HG03457 (cell line): ENCODE data around the gene FGGY.
"Not testable (repeated sequence)": the region's sequence is repeated elsewhere in the genome, so short reads cannot be mapped to it uniquely, and the experiment has no call there.

ENCODE experiments used
- ATAC-seq: cut with Tn5 transposase; IDR thresholded peaks from one replicate; pipeline ENCODE4 v1.9.1; 2021; ENCODE audit warnings: moderate number of reproducible peaks; ENCODE audit not compliant: unreplicated experiment

FGGY gene

GRCh38 chr1:59609245-59609644 is 312.4 kb downstream of the FGGY start:
- ATAC-seq: no peak

DNA sequence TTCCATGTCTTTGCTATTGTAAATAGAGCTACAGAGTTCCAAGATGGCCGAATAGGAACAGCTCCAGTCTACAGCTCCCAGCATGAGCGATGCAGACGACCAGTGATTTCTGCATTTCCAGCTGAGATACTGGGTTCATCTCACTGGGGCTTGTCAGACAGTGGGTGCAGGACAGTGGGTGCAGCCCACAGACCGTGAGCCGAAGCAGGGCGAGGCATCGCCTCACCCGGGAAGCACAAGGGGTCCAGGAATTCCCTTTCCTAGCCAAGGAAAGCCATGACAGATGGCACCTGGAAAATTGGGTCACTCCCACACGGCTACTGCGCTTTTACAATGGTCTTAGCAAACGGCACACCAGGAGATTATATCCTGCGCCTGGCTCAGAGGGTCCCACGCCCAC is 313.6 kb downstream of the FGGY start:
- not testable (repeated sequence) for ATAC-seq

DNA sequence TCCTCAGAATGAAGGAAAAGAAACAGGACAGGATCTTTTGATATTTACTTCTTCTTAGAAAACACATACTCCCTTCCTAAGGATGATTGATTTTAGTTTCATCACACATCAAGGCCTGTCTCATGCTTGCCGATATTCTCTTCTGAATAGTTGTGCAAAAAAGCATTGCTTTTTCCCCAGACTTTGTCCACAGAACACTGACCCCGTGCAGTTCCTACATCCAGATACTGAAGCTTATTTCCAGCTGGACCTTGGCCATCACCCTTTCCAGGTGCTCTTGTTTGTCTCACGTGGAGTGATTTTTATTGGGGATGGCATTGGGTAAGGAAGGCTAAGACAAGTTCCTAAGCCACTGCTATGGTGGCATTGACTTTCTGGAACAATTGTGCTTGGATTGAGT is 320.5 kb downstream of the FGGY start:
- ATAC-seq: no peak

GRCh38 chr1:59619557-59619956 is 322.7 kb downstream of the FGGY start:
- ATAC-seq: no peak

DNA sequence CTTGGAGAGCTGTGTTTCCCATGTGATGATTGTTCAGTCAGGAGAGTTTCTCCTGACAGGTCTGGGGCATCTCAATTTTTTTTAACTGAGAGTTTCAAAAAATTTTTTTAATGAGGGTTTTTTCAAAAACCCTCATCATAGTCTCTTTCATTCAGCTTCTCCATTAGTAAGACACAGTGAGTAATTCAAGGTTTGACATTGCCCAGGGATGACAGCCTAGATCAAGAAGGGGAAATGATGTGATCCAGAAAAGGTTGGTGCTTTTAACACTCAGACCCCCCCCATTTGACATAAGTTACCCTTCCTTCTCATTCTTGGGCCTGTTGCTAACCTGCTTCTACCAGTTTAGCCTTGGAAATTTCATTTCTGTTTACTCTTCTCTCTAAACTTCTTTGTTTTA is 328.5 kb downstream of the FGGY start:
- ATAC-seq: no peak

DNA sequence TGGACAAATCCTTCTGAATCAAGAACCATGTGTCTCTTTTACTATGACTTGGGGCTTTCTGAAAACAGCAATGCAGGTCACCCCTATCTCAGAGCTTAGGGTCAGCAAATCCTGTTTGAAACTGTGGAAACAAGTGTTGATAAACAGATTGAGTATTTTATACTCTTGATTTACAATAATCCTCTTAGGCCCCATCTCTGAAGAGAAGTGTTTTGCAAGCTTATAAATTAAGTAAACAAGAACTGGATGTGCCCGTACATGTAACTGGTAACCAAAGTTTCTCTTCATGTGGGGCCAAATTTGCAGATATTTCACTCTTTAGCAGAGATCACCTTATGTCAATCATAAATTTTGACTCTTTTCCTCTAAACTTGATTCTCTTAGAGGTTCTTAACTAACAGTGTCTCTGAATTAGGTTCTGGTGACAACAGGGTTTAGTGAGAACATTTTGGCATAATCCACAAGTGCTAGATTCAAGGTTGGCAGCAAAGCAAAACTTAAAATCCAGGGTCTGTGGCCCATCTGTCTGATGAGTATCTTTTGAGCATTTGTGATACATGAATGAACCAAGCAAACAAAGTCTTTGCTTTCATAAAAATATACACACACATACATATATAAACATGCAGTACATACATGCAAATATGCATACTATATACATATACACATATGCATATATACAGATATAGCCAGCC is 334.8 kb downstream of the FGGY start:
- ATAC-seq: no peak

GRCh38 chr1:59635097-59635496 is 338.2 kb downstream of the FGGY start:
- no peak for ATAC-seq

DNA sequence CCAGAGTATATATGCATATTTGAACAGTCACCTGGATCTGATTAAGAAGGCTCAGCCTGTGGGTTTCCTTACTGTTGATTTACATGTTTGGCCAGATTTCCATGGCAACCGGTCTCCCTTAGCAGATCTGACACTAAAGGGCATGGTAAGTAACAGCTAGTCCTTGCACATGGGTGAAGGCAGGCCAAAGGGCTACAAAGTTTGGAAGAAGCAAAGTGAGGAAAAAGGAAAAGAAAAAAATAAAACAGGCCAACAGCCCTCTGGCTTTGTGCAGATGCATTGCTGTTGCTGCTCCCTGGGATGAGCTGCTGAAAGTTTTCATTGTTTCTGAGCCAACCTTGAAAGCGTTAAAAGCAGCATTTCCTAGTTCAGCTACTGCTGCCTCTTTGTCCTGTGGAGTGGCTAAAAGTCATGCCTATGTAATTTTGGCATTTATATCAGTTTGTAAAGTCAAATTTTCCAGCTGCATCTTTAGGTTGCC is 341.4 kb downstream of the FGGY start:
- no peak for ATAC-seq

DNA sequence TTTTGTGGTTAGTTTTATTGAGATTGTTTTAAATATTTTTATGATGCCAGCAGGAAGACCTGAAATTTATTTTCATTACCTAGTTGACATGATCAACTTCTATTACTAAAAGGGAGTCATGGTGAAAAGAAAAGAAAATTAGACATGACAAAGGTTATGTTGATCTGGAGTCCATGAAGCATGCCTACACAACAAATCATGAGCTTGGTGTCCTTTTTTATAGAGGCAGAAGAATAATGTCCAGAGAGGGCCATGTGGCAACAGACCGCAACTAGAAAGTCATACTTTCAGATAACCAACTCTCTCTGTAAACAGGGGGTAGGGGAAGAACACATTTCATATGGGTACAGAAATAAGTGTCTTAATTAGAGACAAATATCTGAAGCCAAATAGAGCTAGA is 342.4 kb downstream of the FGGY start:
- ATAC-seq: no peak

DNA sequence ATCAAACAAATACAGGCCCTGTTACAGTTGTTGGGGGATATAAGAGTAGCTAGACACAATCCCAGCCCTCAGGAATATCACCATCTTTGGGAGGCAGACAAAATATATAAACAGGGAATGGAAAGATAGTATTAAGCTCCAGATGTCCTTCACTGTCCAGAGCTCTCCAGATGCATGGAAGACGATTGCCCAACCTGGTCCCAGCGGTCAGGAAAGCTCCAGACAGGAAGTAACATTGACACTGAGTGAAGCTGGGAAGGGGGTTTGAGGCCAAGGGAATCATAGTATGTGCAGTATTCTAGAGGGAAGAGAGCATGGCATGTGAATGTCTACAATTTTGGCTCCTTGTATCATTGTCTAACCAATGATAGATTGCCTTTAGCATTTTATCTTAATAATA is 344.0 kb downstream of the FGGY start:
- ATAC-seq: no peak

GRCh38 chr1:59641836-59642235 is 344.9 kb downstream of the FGGY start:
- ATAC-seq: no peak

DNA sequence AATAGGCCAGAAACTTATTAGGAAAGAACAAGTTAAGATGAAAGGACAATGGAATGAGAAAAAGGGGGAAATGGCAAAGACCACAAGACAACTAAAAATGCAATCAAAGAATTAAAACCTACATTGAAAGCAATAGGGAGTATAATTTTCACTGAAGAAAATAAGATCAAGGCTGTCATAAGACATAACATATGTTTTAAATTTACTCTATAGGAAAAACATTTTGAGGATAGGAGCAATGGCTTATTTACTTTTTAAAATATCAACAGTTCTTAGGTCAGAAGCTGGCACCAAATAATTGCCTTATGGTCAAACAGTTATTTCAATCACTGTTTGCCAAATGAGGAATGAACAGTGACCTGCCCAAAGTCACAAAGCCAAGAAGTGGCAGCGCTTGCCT is 346.6 kb downstream of the FGGY start:
- ATAC-seq: no peak

GRCh38 chr1:59645893-59646292 is 349.0 kb downstream of the FGGY start:
- no peak for ATAC-seq

DNA sequence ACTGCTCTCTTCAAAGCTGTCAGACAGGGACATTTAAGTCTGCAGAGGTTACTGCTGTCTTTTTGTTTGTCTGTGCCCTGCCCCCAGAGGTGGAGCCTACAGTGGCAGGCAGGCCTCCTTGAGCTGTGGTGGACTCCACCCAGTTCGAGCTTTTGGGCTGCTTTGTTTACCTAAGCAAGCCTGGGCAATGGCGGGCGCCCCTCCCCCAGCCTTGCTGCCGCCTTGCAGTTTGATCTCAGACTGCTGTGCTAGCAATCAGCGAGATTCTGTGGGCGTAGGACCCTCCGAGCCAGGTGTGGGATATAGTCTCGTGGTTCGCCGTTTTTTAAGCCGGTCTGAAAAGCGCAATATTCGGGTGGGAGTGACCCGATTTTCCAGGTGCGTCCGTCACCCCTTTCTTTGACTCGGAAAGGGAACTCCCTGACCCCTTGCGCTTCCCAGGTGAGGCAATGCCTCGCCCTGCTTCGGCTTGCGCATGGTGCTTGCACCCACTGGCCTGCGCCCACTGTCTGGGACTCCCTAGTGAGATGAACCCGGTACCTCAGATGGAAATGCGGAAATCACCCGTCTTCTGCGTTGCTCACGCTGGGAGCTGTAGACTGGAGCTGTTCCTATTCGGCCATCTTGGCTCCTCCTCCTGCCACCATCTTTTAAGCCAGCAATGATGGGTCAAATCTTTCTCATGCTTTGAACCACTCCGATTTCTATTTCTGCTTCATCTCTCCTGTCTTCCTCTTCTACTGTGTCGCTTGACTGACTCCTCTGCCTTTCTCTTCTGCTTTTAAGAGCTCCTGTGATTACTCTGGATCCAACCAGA is 356.5 kb downstream of the FGGY start:
- ATAC-seq: not testable (repeated sequence)

- ATAC-seq: no peak
Measured at GRCh38 chr1:59653968-59654367, 357.1 kb downstream of the FGGY start.

DNA sequence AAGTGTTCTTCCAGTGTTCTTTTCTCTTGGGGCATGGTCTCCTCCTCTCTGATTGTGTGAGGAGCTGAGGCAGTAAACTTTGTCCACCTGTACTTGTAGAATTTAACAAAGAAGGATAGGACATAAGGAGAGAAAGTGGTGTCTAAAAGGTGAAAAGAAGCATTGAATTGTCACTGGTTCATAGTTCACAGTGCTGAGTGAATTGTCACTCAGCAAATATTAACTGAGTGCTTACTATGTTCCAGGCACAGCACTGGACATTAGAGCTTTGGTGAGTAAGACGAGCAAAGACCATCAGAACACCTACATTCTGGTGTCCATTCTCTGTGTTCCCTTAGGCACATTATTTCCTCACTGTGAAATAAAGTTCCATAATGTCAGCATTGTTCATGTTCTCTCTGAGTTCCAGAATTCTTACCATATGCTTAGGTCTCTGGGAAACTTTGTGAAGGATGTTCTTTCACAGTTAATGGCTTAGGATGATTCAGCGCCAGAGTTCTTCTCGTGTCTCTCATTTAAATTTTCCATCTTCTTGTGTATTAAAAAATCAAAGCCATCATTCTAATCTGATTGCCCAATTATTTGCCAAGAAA is 361.1 kb downstream of the FGGY start:
- no peak for ATAC-seq

- ATAC-seq: no peak
Measured at GRCh38 chr1:59664166-59664565, 367.3 kb downstream of the FGGY start.

DNA sequence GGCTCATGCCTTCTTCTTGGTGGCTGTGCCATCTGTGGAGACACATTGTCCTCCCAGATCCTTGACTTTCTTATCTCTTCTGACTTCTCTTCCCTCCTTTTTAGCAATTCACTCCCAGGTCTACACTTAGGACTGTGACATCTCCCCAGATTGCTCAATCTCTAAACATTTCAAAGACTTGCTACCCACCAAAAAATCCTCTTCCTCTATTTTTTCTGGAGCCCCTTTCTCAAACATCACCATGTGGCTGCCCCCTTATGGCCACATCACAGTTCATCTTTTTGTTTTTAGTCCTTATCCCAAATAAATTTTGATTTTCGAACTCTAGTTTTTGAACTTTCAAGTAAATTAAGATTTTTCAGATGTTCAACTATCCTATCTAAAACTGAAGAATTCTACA is 369.2 kb downstream of the FGGY start:
- ATAC-seq: no peak

DNA sequence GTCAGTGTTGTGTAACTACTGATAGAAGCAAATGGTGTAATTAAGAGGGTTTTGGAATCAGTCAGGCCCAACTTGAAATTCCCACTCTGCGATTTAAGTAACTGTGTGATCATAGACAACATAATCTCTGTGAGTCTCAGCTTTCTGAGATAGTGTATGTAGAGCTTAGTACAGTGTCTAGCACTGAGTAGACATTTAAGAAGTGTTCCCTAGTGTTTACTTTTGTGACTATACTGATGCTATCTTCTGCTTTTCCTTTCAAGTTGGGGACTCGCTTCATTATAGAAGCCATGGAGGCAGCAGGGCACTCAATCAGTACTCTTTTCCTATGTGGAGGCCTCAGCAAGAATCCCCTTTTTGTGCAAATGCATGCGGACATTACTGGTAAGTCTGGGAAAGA is 370.1 kb downstream of the FGGY start:
- ATAC-seq: no peak

DNA sequence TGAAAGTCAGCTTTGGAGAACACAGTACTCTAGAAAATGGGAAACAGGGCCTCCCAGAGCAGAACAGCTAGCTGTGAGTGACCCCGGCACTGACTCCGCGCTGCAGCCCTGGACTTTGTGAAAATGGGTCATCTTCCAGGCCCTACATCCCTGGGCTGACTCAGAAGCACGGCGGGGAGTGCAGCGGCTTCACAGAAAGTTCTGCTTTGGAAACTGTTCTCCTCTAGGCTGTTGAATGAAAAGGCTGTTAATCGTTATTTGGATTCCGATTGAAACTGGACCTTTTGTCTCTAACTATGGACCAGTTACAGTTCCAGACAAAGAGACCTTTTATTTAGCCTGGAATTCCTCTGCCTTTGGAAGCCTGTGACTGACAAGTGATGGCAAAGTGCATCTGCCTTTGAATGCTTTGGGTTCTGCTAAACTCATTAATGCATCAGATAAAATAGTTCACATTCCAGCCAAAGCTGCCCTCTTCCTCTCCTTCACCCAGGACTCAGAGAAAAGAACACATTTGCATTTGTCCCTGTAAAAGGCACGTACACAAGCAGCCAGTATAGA is 372.9 kb downstream of the FGGY start:
- no peak for ATAC-seq

DNA sequence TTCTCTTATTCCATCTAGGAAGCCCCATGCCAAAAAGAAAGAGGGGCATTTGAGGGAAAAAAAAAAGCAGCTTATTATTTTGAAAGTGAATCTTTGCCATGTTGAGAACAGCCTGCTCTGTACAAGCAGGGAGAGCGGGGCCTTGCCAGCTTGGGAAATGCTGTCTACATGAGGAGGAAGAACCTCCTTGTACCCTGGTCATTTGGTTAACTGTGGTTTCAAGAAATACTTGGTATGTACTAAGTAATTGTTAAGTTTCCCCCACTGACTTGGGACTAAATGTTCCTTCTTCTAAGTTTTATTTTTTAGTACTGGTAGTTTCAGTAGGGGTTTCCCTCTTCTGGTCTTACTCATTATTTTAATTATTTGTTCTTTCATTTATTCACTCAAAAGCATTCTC is 373.8 kb downstream of the FGGY start:
- no peak for ATAC-seq
